ENCODE data around the gene TOR1AIP1. TPM values are rescaled to one million over a fixed set of nuclear protein-coding genes. Genes with fewer than 3 reads are reported as not detected.
"Not testable (repeated sequence)": the region's sequence is repeated elsewhere in the genome, so short reads cannot be mapped to it uniquely, and the experiment has no call there.

Gene TOR1AIP1
- total RNA-seq, 1 experiment from 2014 or later = 34.2 TPM

GRCh38 chr1:179938752-179939151 is 56.7 kb downstream of the TOR1AIP1 start:
- no peak overlapping the region for H3K4me3 ChIP-seq (ENCODE audit: insufficient read depth, low read depth, low read length)
- H3K36me3 ChIP-seq (replicated peaks; ENCODE audit: control insufficient read depth, insufficient read depth, low read length) = no peaks in the 10 kb centered on the region
- DNase-seq = no peak
- no peaks in the 10 kb centered on the region for H3K27me3 ChIP-seq (ENCODE audit: control insufficient read depth, insufficient read depth, low read length)

- Histone ChIP-seq H3K4me3 (ENCODE audit: insufficient read depth, low read depth, low read length) (no peak overlapping the region), H3K27me3 (ENCODE audit: control insufficient read depth, insufficient read depth, low read length) (no peaks in the 10 kb centered on the region)
These were observed 57.9 kb downstream of the TOR1AIP1 start for GRCh38 chr1:179939941-179940340.

GRCh38 chr1:179941454-179941853 is 59.4 kb downstream of the TOR1AIP1 start:
- DNase-seq = no peak
- H3K27me3 ChIP-seq (ENCODE audit: control insufficient read depth, insufficient read depth, low read length) = no peaks in the 10 kb centered on the region
- H3K36me3 ChIP-seq (replicated peaks; ENCODE audit: control insufficient read depth, insufficient read depth, low read length) = no peaks in the 10 kb centered on the region
- no peak overlapping the region for H3K4me3 ChIP-seq (ENCODE audit: insufficient read depth, low read depth, low read length)

More at GRCh38 chr1:179939941-179940340, 57.9 kb downstream of the TOR1AIP1 start:
- no peak for DNase-seq
- H3K36me3 ChIP-seq (replicated peaks; ENCODE audit: control insufficient read depth, insufficient read depth, low read length) = no peaks in the 10 kb centered on the region

- Histone ChIP-seq H3K4me3 (ENCODE audit: insufficient read depth, low read depth, low read length) (no peak overlapping the region), H3K27me3 (ENCODE audit: control insufficient read depth, insufficient read depth, low read length) (no peaks in the 10 kb centered on the region), H3K36me3 (replicated peaks; ENCODE audit: control insufficient read depth, insufficient read depth, low read length) (no peaks in the 10 kb centered on the region)
- no peak for DNase-seq
These were observed 68.6 kb downstream of the TOR1AIP1 start for GRCh38 chr1:179950651-179951050.

GRCh38 chr1:179951383-179952144 is 69.5 kb downstream of the TOR1AIP1 start:
- no peak overlapping the region for H3K4me3 ChIP-seq (ENCODE audit: insufficient read depth, low read depth, low read length)
- no peaks in the 10 kb centered on the region for H3K27me3 ChIP-seq (ENCODE audit: control insufficient read depth, insufficient read depth, low read length)
- H3K36me3 ChIP-seq (replicated peaks; ENCODE audit: control insufficient read depth, insufficient read depth, low read length) = no peaks in the 10 kb centered on the region
- no peak for DNase-seq

GRCh38 chr1:179952186-179952585 is 70.1 kb downstream of the TOR1AIP1 start:
- no peaks in the 10 kb centered on the region for H3K27me3 ChIP-seq (ENCODE audit: control insufficient read depth, insufficient read depth, low read length)
- no peak for DNase-seq
- no peak overlapping the region for H3K4me3 ChIP-seq (ENCODE audit: insufficient read depth, low read depth, low read length)
- no peaks in the 10 kb centered on the region for H3K36me3 ChIP-seq (replicated peaks; ENCODE audit: control insufficient read depth, insufficient read depth, low read length)

- no peaks in the 10 kb centered on the region for H3K36me3 ChIP-seq (replicated peaks; ENCODE audit: control insufficient read depth, insufficient read depth, low read length)
- no peak for DNase-seq
- H3K4me3 ChIP-seq (ENCODE audit: insufficient read depth, low read depth, low read length) = peak overlapping the region; percentile 99
- H3K27me3 ChIP-seq (ENCODE audit: control insufficient read depth, insufficient read depth, low read length) = no peaks in the 10 kb centered on the region
These were observed 71.9 kb downstream of the TOR1AIP1 start for GRCh38 chr1:179953974-179954492.

- H3K27me3 ChIP-seq (ENCODE audit: control insufficient read depth, insufficient read depth, low read length) = no peaks in the 10 kb centered on the region
- H3K4me3 ChIP-seq (ENCODE audit: insufficient read depth, low read depth, low read length) = peak within 1 kb of the TSS; percentile 99
- peak; percentile 87 for DNase-seq
- H3K36me3 ChIP-seq (replicated peaks; ENCODE audit: control insufficient read depth, insufficient read depth, low read length) = no peaks in the 10 kb centered on the region
These were observed 72.6 kb downstream of the TOR1AIP1 start, which contains the start of gene CEP350 for GRCh38 chr1:179954493-179955286. TSS of gene CEP350 (plus strand) at chr1:179954810. CDS start at chr1:179986182, 31,372 bp downstream.

GRCh38 chr1:179955287-179955680 is 73.2 kb downstream of the TOR1AIP1 start:
- peak overlapping the region; percentile 99 for H3K4me3 ChIP-seq (ENCODE audit: insufficient read depth, low read depth, low read length)
- H3K36me3 ChIP-seq (replicated peaks; ENCODE audit: control insufficient read depth, insufficient read depth, low read length) = no peaks in the 10 kb centered on the region
- no peak for DNase-seq
- H3K27me3 ChIP-seq (ENCODE audit: control insufficient read depth, insufficient read depth, low read length) = no peaks in the 10 kb centered on the region

- no peaks in the 10 kb centered on the region for H3K27me3 ChIP-seq (ENCODE audit: control insufficient read depth, insufficient read depth, low read length)
- no peaks in the 10 kb centered on the region for H3K36me3 ChIP-seq (replicated peaks; ENCODE audit: control insufficient read depth, insufficient read depth, low read length)
- no peak for DNase-seq
- peak overlapping the region; percentile 99 for H3K4me3 ChIP-seq (ENCODE audit: insufficient read depth, low read depth, low read length)
These were observed 73.6 kb downstream of the TOR1AIP1 start for GRCh38 chr1:179955731-179956130.

GRCh38 chr1:179958359-179958758 is 76.3 kb downstream of the TOR1AIP1 start:
- H3K36me3 ChIP-seq (replicated peaks; ENCODE audit: control insufficient read depth, insufficient read depth, low read length) = no peaks in the 10 kb centered on the region
- H3K4me3 ChIP-seq (ENCODE audit: insufficient read depth, low read depth, low read length) = no peak overlapping the region
- no peak for DNase-seq
- no peaks in the 10 kb centered on the region for H3K27me3 ChIP-seq (ENCODE audit: control insufficient read depth, insufficient read depth, low read length)

- not testable (repeated sequence) for H3K4me3 ChIP-seq (ENCODE audit: insufficient read depth, low read depth, low read length); H3K27me3 ChIP-seq (ENCODE audit: control insufficient read depth, insufficient read depth, low read length); H3K36me3 ChIP-seq (replicated peaks; ENCODE audit: control insufficient read depth, insufficient read depth, low read length); DNase-seq
These were observed 80.1 kb downstream of the TOR1AIP1 start for GRCh38 chr1:179962168-179962567.

GRCh38 chr1:179966551-179966950 is 84.5 kb downstream of the TOR1AIP1 start:
- Histone ChIP-seq H3K36me3 (replicated peaks; ENCODE audit: control insufficient read depth, insufficient read depth, low read length) (no peaks in the 10 kb centered on the region), H3K4me3 (ENCODE audit: insufficient read depth, low read depth, low read length) (no peak overlapping the region), H3K27me3 (ENCODE audit: control insufficient read depth, insufficient read depth, low read length) (no peaks in the 10 kb centered on the region)
- DNase-seq = no peak

GRCh38 chr1:179968284-179968993 is 86.4 kb downstream of the TOR1AIP1 start:
- Histone ChIP-seq H3K36me3 (replicated peaks; ENCODE audit: control insufficient read depth, insufficient read depth, low read length) (no peaks in the 10 kb centered on the region), H3K27me3 (ENCODE audit: control insufficient read depth, insufficient read depth, low read length) (no peaks in the 10 kb centered on the region), H3K4me3 (ENCODE audit: insufficient read depth, low read depth, low read length) (no peak overlapping the region)
- DNase-seq = no peak

Measured in H7 (cell line).